A549 (cell line): ENCODE measurements around the gene GAS7.

Experiments used
- CTCF ChIP-seq: fragments of >200 bp; sonication (Bioruptor Twin); formaldehyde crosslinking; IDR thresholded peaks from 3 replicates; pipeline ENCODE4 v1.5.1; 2016
- EP300 ChIP-seq, 2 experiments: fragments of >200 bp; sonication (Bioruptor Twin); formaldehyde crosslinking; IDR thresholded peaks; 2 replicates in 1 of 2; 3 replicates in 1 of 2; pipeline ENCODE4 v1.6.1; 2016 to 2017
- KDM5A ChIP-seq: fragments of 200-600 bp; sonication (generic); IDR thresholded peaks from 2 replicates; pipeline ENCODE4 v1.6.1; 2016; ENCODE audit warnings: antibody characterized with exemption, mild to moderate bottlenecking
- POLR2A ChIP-seq: IDR thresholded peaks from 2 replicates; pipeline ENCODE4 v1.6.1; 2012; ENCODE audit warnings: mild to moderate bottlenecking, low read length
- RAD21 ChIP-seq, 2 experiments: fragments of >200 bp in 1 of 2; sonication (Bioruptor Twin) in 1 of 2; formaldehyde crosslinking in 1 of 2; IDR thresholded peaks in 1 of 2; conservative IDR thresholded peaks in 1 of 2; 2 replicates in 1 of 2; 3 replicates in 1 of 2; pipeline ENCODE4 v1.6.1; 2012 to 2018; ENCODE audit warnings: inconsistent platforms in 1 of 2
- REST ChIP-seq: fragments of 200-600 bp; sonication (generic); IDR thresholded peaks from 2 replicates; pipeline ENCODE4 v1.6.1; 2016; ENCODE audit warnings: antibody characterized with exemption, mild to moderate bottlenecking, moderate library complexity
- RFX5 ChIP-seq: fragments of 450-650 bp; IDR thresholded peaks from 2 replicates; pipeline ENCODE4 v1.7.1; 2014; ENCODE audit warnings: antibody characterized with exemption, mild to moderate bottlenecking, moderate library complexity
- ZFP36 ChIP-seq: fragments of 450-650 bp; IDR thresholded peaks from 2 replicates; pipeline ENCODE4 v1.6.1; 2014; ENCODE audit warnings: borderline replicate concordance; ENCODE audit not compliant: partially characterized antibody

GRCh38 chr17:10058921-10059683 lies 139.3 kb downstream of the GAS7 start:
- TF ChIP-seq RAD21 (conservative IDR thresholded peaks at IDR 0.05 in 1 of 2, IDR thresholded peaks at IDR 0.05 in 1 of 2): no peak
- no peak for TF ChIP-seq POLR2A
- no peak for TF ChIP-seq CTCF
- TF ChIP-seq KDM5A: no peak
- TF ChIP-seq REST: no peak
- TF ChIP-seq ZFP36: no peak
- no peak for TF ChIP-seq RFX5
- no peak for TF ChIP-seq EP300 (IDR thresholded peaks at IDR 0.05)
